C4-2B (cell line): ENCODE results near the gene GPS2.

Experiments
- CTCF ChIP-seq: fragments of 450-650 bp; conservative IDR thresholded peaks from 2 replicates; pipeline ENCODE4 v1.5.1; 2017; ENCODE audit warnings: mild to moderate bottlenecking
- ZFX ChIP-seq: fragments of 450-650 bp; IDR thresholded peaks from 2 replicates; pipeline ENCODE4 v1.6.1; 2017

- no peak; the same call in 1 of the 2 replicates for TF ChIP-seq CTCF
- TF ChIP-seq ZFX, result no peak
Measured at GRCh38 chr17:7313088-7313889, 1.9 kb downstream of the GPS2 start.
